HG02678 (cell line): ENCODE data around the gene PID1.
"Not testable (repeated sequence)": the region's sequence is repeated elsewhere in the genome, so short reads cannot be mapped to it uniquely, and the experiment has no call there.

Experiments
- ATAC-seq: cut with Tn5 transposase; IDR thresholded peaks from one replicate; pipeline ENCODE4 v1.9.1; 2021; ENCODE audit warnings: mild to moderate bottlenecking, moderate library complexity; ENCODE audit not compliant: unreplicated experiment

Gene PID1

GRCh38 chr2:229220254-229220653, 50.8 kb downstream of the PID1 start:
- ATAC-seq = no peak

- ATAC-seq = no peak
Measured at GRCh38 chr2:229218329-229218921, 52.7 kb downstream of the PID1 start.

GRCh38 chr2:229212241-229212640, 58.8 kb downstream of the PID1 start:
- ATAC-seq = no peak

- ATAC-seq = no peak
Measured at GRCh38 chr2:229210641-229211040, 60.4 kb downstream of the PID1 start.

- no peak for ATAC-seq
Measured at GRCh38 chr2:229206548-229206947, 64.5 kb downstream of the PID1 start.

GRCh38 chr2:229205704-229206103, 65.4 kb downstream of the PID1 start:
- ATAC-seq = no peak

GRCh38 chr2:229202646-229203045, 68.4 kb downstream of the PID1 start:
- ATAC-seq = no peak

- no peak for ATAC-seq
Measured at GRCh38 chr2:229201521-229201920, 69.6 kb downstream of the PID1 start.

GRCh38 chr2:229199267-229199666, 71.8 kb downstream of the PID1 start:
- no peak for ATAC-seq

GRCh38 chr2:229196448-229196847, 74.6 kb downstream of the PID1 start:
- ATAC-seq = no peak

GRCh38 chr2:229195346-229195947, 75.6 kb downstream of the PID1 start:
- ATAC-seq = no peak

GRCh38 chr2:229193281-229193680, 77.8 kb downstream of the PID1 start:
- ATAC-seq = no peak

GRCh38 chr2:229191413-229191812, 79.7 kb downstream of the PID1 start:
- ATAC-seq = no peak

- ATAC-seq = not testable (repeated sequence)
Measured at GRCh38 chr2:229187123-229187522, 84.0 kb downstream of the PID1 start.

- no peak for ATAC-seq
Measured at GRCh38 chr2:229181641-229182040, 89.4 kb downstream of the PID1 start.

- ATAC-seq = no peak
Measured at GRCh38 chr2:229180658-229181057, 90.4 kb downstream of the PID1 start.

GRCh38 chr2:229179628-229180027, 91.5 kb downstream of the PID1 start:
- ATAC-seq = no peak

- ATAC-seq = no peak
Measured at GRCh38 chr2:229178706-229179105, 92.4 kb downstream of the PID1 start.

GRCh38 chr2:229178117-229178516, 93.0 kb downstream of the PID1 start:
- no peak for ATAC-seq

GRCh38 chr2:229176136-229176535, 95.0 kb downstream of the PID1 start:
- ATAC-seq = no peak

GRCh38 chr2:229175497-229175863, 95.6 kb downstream of the PID1 start:
- ATAC-seq = no peak

GRCh38 chr2:229174794-229175496, 96.1 kb downstream of the PID1 start:
- no peak for ATAC-seq
